Testis (tissue), 2 donors: Measurements from ENCODE around the gene BARX2.

ENCODE experiments used
- POLR2A ChIP-seq: fragments of 450-650 bp; IDR thresholded peaks from one replicate; pipeline ENCODE4 v1.6.1; 2017; ENCODE audit warnings: antibody characterized with exemption, mild to moderate bottlenecking, moderate library complexity
- TF ChIP-seq, protein P1 (sequence below), 3 experiments: fragments of 450-650 bp in 2 of 3; fragments of 200-600 bp in 1 of 3; sonication (generic) in 1 of 3; IDR thresholded peaks; one replicate each; pipeline ENCODE4 v1.5.1; 2016 to 2019; ENCODE audit warnings: antibody characterized with exemption in 3 of 3, mild to moderate bottlenecking in 2 of 3, moderate library complexity in 1 of 3

DNA sequence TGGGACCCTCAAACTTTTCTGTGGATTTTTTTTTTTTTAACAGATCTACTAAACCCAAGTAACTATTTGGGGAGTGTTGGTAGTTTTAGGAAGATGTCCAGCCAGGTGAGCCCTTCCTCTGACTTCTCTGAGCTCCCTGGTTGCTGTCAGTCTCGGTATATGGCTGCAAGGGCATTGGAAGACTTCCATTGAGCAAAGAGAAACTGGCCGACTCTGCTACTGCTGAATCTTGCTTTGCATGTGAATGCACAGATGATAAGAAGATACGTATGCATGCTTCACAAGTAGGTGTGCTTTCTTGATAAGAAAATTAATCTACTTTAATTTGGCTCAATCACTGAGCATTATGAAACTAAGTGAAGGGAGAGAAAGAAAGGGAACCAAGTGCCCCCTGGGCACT, 51.1 kb downstream of the BARX2 start:
- TF ChIP-seq, protein P1, sequence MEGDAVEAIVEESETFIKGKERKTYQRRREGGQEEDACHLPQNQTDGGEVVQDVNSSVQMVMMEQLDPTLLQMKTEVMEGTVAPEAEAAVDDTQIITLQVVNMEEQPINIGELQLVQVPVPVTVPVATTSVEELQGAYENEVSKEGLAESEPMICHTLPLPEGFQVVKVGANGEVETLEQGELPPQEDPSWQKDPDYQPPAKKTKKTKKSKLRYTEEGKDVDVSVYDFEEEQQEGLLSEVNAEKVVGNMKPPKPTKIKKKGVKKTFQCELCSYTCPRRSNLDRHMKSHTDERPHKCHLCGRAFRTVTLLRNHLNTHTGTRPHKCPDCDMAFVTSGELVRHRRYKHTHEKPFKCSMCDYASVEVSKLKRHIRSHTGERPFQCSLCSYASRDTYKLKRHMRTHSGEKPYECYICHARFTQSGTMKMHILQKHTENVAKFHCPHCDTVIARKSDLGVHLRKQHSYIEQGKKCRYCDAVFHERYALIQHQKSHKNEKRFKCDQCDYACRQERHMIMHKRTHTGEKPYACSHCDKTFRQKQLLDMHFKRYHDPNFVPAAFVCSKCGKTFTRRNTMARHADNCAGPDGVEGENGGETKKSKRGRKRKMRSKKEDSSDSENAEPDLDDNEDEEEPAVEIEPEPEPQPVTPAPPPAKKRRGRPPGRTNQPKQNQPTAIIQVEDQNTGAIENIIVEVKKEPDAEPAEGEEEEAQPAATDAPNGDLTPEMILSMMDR (IDR thresholded peaks at IDR 0.05), result no peak
- no peak for TF ChIP-seq POLR2A
